Thyroid gland (tissue), 4 donors: ENCODE data around the gene AMN.

ENCODE experiments used
- CTCF ChIP-seq, 6 experiments: fragments of 200-600 bp in 3 of 6; fragments of 450-650 bp in 3 of 6; sonication (generic) in 3 of 6; IDR thresholded peaks; one replicate each; pipeline ENCODE4 v1.5.1; 2016 to 2019; ENCODE audit warnings: antibody characterized with exemption in 6 of 6, mild to moderate bottlenecking in 2 of 6, inconsistent platforms in 1 of 6, moderate library complexity in 1 of 6
- POLR2A ChIP-seq, 2 donors: fragments of 450-650 bp; IDR thresholded peaks; one replicate each; pipeline ENCODE4 v1.6.1; 2017; ENCODE audit warnings: antibody characterized with exemption in 2 of 2, mild to moderate bottlenecking in 2 of 2, moderate library complexity in 1 of 2

DNA sequence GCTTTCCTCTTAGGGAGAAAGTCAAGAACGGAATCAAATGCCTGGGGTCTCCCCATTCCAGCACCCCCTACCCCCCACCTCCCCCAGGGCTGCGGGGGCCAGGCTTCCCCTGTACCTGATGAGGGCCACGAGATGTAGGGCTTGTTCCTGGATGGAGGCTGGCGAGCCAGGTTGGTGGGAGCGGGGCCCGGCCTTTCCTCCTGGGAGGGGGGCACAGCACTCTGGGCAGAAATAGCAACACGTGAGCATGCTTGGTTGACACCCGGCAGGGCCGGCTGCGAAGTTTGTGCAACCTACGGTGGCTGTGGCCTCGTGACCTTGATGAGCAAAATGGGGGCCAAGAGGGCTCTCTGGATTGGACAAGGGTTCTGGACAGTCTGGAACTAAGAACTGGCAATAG lies 15.7 kb downstream of the AMN start:
- TF ChIP-seq POLR2A (IDR thresholded peaks at IDR 0.05), result no peak
- TF ChIP-seq CTCF (IDR thresholded peaks at IDR 0.05), result no peak
